Left cardiac atrium (tissue), 4 donors: ENCODE measurements around the gene STKLD1. TPM values are rescaled to one million over a fixed set of nuclear protein-coding genes. Genes with fewer than 3 reads are reported as not detected.

Source experiments
- ATAC-seq, 2 donors: fragments of 200-7000 bp; cut with Tn5 transposase; one replicate each; pipeline ENCODE4 v1.9.1; 2020; ENCODE audit warnings: mild to moderate bottlenecking in 2 of 2, moderate library complexity in 2 of 2
- DNase-seq: peaks from one replicate; pipeline ENCODE4 v3.0.0-alpha.2; 2020
- intact Hi-C, 2 donors: fragments of 100-400 bp; cut with DNase I; formaldehyde crosslinking; loops; one replicate each; pipeline versions ENCODE4 v1.14.1 to v1.15.1; 2022 to 2023
- total RNA-seq, 2 donors: library from RNA; stranded (reverse); fragmentation: NEBNext Ultra II Directional; extraction: Animal tissue kit (Norgen Biotek cat#: 25700); gene quantifications; one replicate each; pipeline ENCODE4 v1.2.1, GENCODE V29; 2021
- donor health status: DM: no; HTN: yes; CAD: no.
- donor health status: DM: no; HTN: yes; CAD: no; lungs with severe emphysema.
- donor health status: DM: yes; HTN: yes; CAD: no.
- donor health status: Dilated cardiomyopathy.

Gene STKLD1
- total RNA-seq, 2 donors from 2014 or later: 0.77 to 1.1 TPM

DNA sequence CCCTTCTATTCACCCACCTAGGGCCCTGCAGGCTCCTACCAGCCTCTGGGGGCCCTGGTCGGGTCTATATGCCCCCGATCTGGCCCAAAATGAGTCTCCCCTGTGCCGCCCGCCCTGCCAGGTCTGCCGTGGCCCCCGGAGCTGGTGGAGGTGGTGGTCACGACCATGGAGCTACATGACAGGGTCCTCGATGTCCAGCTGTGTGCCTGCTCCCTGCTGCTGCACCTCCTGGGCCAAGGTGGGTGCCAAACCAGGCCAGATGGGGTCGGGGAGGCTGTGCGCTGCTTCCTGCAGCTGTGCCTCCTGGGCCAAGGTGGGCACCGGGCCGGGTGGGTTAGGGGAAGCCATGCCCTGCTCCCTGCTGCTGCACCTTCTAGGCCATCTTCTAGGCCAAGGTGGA is 24.1 kb downstream of the STKLD1 start:
- DNase-seq (no peak), ATAC-seq (no peak)
- intact Hi-C loops: no loop called here

DNA sequence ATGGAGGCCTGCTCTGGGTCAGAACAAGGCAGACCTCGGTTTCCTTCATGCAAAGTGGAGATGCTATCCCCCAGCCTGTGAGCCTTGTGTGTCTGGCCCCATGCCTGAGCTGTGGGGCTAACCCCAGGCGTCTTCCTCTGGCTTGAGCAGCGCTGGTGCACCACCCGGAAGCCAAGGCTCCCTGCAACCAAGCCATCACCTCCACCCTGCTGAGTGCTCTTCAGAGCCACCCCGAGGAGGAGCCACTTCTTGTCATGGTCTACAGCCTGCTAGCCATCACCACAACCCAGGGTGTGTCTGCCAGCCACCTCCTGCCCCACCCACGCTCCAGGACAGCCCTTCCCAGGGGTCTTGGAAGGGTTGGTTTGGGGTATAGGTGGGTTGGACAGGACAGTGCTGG is 25.4 kb downstream of the STKLD1 start:
- ATAC-seq: no peak
- intact Hi-C loops: no loop called here
- DNase-seq: no peak

- intact Hi-C loops: no loop called here
- DNase-seq (no peak), ATAC-seq (no peak)
These were observed 26.5 kb downstream of the STKLD1 start for GRCh38 chr9:133402689-133403088.

DNA sequence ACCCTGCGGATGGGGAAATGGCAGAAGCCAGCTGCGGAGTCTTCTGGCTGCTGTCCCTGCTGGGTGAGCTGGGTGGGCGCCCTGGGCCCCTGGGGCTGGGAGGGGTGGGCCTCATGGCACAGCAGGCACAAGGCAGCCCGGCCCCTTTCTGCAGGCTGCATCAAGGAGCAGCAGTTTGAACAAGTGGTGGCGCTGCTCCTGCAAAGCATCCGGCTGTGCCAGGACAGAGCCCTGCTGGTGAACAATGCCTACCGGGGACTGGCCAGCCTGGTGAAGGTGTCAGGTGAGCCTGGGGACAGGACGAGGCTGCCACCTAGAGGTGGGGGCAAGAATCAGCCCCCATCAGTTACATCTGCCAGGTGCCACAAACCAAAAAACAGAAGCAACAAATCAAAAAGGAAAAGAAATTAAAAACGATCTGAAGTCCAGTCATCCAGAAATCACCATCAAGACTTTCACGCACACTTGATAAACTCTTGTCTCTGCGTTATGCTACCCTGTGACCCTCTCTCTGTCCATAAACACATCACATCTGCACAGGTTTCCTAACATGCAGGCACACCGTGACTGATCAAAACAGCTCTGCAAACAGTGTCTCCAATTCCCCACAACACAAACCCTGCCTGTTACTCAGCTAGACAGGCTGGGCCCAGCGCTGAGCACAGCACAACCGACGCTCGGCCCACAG is 27.7 kb downstream of the STKLD1 start:
- intact Hi-C loops: no loop called here

GRCh38 chr9:133404454-133405002 is 28.4 kb downstream of the STKLD1 start:
- intact Hi-C loops: loop anchor here in 1 of 2 donors (5.0 kb wide), 1 partner anchor 83 kb away; no protein-coding TSS in a partner anchor
- DNase-seq (no peak), ATAC-seq (no peak)

More for the DNA sequence above, 27.7 kb downstream of the STKLD1 start:
- no peak for ATAC-seq
- DNase-seq: no peak

GRCh38 chr9:133405508-133406438 is 29.6 kb downstream of the STKLD1 start:
- intact Hi-C loops: loop anchor here (1.0 to 5.0 kb wide), 2 partner anchors 81 to 82 kb away; no protein-coding TSS in a partner anchor
- peak; percentile 15 to 28 for ATAC-seq
- peak; percentile 52 for DNase-seq

GRCh38 chr9:133406480-133407307 is 30.5 kb downstream of the STKLD1 start:
- DNase-seq (peak; percentile 75), ATAC-seq (peak; percentile 74 to 82)
- intact Hi-C loops: loop anchor here (1.0 to 5.0 kb wide), 2 partner anchors 80 to 81 kb away; no protein-coding TSS in a partner anchor

- no peak for ATAC-seq
- intact Hi-C loops: loop anchor here in 1 of 2 donors (5.0 kb wide), 1 partner anchor 79 kb away; no protein-coding TSS in a partner anchor
- no peak for DNase-seq
These were observed 31.9 kb downstream of the STKLD1 start for GRCh38 chr9:133408042-133408441.

DNA sequence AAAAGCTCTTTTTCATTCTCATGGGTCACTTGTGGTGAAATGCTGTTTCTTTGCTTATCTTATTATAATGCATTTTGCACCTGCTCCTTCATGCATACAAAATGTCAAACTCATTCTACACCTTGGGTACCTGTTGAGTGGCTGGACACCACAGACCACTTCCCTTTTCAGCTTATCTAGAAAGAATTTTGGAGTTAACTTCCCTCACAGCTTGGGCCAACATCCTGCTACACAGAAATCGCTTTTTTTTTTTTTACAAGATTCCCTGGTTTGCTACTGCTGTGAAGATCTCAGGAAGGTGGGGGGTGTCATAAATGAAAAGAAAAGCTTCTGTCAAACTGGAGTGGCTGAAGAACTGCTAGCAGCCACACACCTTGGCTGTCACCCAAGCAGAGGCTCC is 39.0 kb downstream of the STKLD1 start:
- intact Hi-C loops: loop anchor here in 1 of 2 donors (5.0 kb wide), 1 partner anchor 38 kb away; the partner anchor contains the start of genes STKLD1 and SURF4

GRCh38 chr9:133417541-133418461 is 41.6 kb downstream of the STKLD1 start, which contains the start of gene REXO4:
Gene REXO4, minus strand, starts transcription at chr9:133418010. Its CDS starts 166 bp downstream, at chr9:133417844.
- intact Hi-C loops: loop anchor here in 1 of 2 donors (5.0 kb wide), 1 partner anchor 40 kb away; the partner anchor contains the start of genes STKLD1 and SURF4
- DNase-seq (peak; percentile 87), ATAC-seq (peak; percentile 97 to 98)

More for the DNA sequence above, 39.0 kb downstream of the STKLD1 start:
- DNase-seq (no peak), ATAC-seq (no peak)

- intact Hi-C loops: loop anchor here in 1 of 2 donors (5.0 kb wide), 1 partner anchor 42 kb away; the partner anchor contains the start of genes STKLD1 and SURF4
- ATAC-seq: no peak
These were observed 42.8 kb downstream of the STKLD1 start for GRCh38 chr9:133419005-133419404.

DNA sequence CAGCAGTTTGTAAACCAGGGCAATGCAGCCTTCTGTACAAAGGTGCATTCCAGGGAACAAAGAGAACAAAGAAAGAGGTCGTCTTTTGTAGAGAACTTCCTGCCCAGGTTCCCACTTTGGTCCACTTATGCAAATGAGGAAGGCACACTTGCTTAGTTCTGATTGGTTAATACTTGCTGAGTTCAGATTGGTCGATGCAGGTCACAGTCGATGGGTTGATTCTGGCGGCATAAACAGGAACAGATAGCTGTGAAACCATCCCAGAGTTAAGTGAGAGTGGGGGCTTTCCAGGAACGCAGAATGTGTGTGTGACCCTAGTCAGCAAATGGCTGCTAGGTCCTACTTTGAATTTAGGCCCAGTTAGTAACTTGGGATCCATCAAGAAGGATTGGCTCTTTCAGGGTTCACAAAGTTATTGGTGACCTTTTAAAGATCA is 44.2 kb downstream of the STKLD1 start:
- intact Hi-C loops: no loop called here
- no peak for DNase-seq

More at GRCh38 chr9:133419005-133419404, 42.8 kb downstream of the STKLD1 start:
- DNase-seq: no peak

GRCh38 chr9:133421615-133422542 is 45.7 kb downstream of the STKLD1 start, which contains the start of gene ADAMTS13:
Gene ADAMTS13, plus strand, starts transcription at chr9:133422367. Its CDS starts 77 bp downstream, at chr9:133422444.
- intact Hi-C loops: no loop called here
- ATAC-seq: no peak

More for the DNA sequence above, 44.2 kb downstream of the STKLD1 start:
- no peak for ATAC-seq

GRCh38 chr9:133423216-133423615 is 47.0 kb downstream of the STKLD1 start:
- ATAC-seq: no peak
- no peak for DNase-seq
- intact Hi-C loops: no loop called here

More at GRCh38 chr9:133421615-133422542, 45.7 kb downstream of the STKLD1 start, which contains the start of gene ADAMTS13:
- no peak for DNase-seq

DNA sequence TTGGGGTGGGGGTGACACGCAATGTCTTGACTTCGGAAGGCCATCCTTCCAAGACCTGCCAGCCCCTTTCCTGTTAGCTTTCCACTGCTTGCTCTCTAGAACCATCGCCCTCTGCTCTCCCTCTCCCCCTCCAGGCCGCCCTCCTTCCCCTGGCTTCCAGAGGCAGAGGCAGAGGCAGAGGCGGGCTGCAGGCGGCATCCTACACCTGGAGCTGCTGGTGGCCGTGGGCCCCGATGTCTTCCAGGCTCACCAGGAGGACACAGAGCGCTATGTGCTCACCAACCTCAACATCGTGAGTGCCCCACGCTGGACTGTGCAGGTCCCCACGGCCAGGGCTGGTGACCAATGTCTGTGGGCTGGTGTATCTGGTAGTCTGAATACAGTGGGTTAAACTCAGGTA is 48.0 kb downstream of the STKLD1 start:
- intact Hi-C loops: no loop called here
- DNase-seq (no peak), ATAC-seq (no peak)
